Fibroblast of pulmonary artery (primary cell): ENCODE measurements around the gene PRIMA1.

ENCODE experiments used
- DNase-seq: peaks from one replicate; pipeline ENCODE4 v3.0.0-alpha.2; 2010; ENCODE audit warnings: low read depth
- H3K4me3 ChIP-seq: replicated peaks from 2 replicates; pipeline ENCODE4 v1.5.1; 2011; ENCODE audit warnings: low read depth, mild to moderate bottlenecking, control low read depth, low read length, moderate library complexity
- CTCF ChIP-seq: IDR thresholded peaks from 2 replicates; pipeline ENCODE4 v1.5.1; 2011; ENCODE audit warnings: mild to moderate bottlenecking, control low read depth, low read length, inconsistent platforms; ENCODE audit errors: missing control alignments

PRIMA1 gene

GRCh38 chr14:93707475-93707874, 80.8 kb downstream of the PRIMA1 start:
- TF ChIP-seq CTCF, result no peak
- H3K4me3 ChIP-seq, result no peak overlapping the region
- no peak for DNase-seq

GRCh38 chr14:93706360-93706955, 81.8 kb downstream of the PRIMA1 start:
- DNase-seq, result no peak
- TF ChIP-seq CTCF, result no peak
- H3K4me3 ChIP-seq, result no peak overlapping the region

- no peak for TF ChIP-seq CTCF
- no peak for DNase-seq
Observed at GRCh38 chr14:93705513-93706156, 82.7 kb downstream of the PRIMA1 start.

GRCh38 chr14:93703941-93704340, 84.3 kb downstream of the PRIMA1 start:
- DNase-seq, result no peak
- TF ChIP-seq CTCF, result no peak
- H3K4me3 ChIP-seq, result no peak overlapping the region

More at GRCh38 chr14:93705513-93706156, 82.7 kb downstream of the PRIMA1 start:
- no peak overlapping the region for H3K4me3 ChIP-seq

GRCh38 chr14:93702946-93703345, 85.3 kb downstream of the PRIMA1 start:
- H3K4me3 ChIP-seq, result no peak overlapping the region
- TF ChIP-seq CTCF, result no peak
- DNase-seq, result no peak

GRCh38 chr14:93701562-93701961, 86.7 kb downstream of the PRIMA1 start:
- no peak for DNase-seq

More at GRCh38 chr14:93701562-93701961, 86.7 kb downstream of the PRIMA1 start:
- TF ChIP-seq CTCF, result no peak
- H3K4me3 ChIP-seq, result no peak overlapping the region
